ENCODE measurements around the gene CFAP141.

Gene CFAP141

DNA sequence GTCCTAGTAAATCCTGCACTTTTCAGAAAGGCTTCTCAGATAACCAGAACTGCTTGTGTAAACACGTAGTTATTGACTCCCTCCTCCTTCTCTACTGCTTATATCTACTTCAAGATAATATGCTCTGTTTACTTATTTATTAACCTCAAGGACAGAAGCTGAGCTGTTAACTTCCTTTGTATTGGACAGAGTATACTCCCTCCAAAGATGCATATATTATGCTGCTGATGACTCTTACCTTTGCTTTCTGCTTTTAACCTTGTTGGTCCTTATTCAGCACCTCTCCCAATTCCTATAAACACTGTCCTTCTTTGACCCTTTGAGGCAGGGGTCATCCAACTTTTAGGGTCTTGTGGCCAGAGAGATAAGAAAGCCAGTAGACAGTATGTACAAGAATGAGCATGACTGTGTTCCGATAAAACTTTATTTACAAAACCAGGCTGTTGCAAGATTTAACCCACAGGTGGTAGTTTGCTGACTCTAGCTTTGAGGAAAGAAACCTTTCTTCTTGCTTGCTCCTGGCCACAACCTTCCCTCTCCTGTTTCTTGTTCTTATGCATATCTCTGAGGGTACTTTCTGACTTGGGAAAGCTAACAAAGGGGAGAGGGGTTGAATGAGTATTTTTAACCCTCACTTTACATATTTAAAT, 19.2 kb downstream of the CFAP141 start:
- no peak for TF ChIP-seq Cebpa-rat (IDR thresholded peaks at IDR 0.05)

DNA sequence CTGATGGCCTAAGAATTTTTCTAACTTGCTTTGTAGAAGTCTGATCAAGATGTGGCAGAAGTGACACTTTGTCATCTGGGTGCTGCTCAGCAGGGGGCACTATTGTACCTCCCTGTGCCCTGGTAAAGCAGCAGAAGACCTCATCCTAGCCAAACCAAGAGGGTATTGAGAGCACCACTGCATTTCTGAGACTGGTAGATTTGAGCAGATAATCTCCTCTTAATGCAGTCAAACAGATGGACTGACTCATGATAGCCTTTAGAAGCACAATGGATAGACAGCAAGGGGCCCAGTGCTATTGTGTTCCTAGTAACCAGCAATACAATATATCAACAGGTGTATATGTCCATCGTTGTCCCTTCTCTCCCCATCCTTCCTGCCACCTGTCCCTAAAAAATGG, 20.0 kb downstream of the CFAP141 start:
- Histone ChIP-seq H4K20me1 (peaks cover 17% of the 10 kb centered on the region), H3K36me3 (no peaks in the 10 kb centered on the region), H3K4me2 (no peak overlapping the region), H3K4me3 (no peak overlapping the region), H3K4me1 (peaks cover 14% of the 10 kb centered on the region), H3K9me3 (no peaks in the 10 kb centered on the region), H3K9ac (0 out of 2 replicates have a peak overlapping the region, but pooled peaks have one; percentile 5), H3K27me3 (no peaks in the 10 kb centered on the region), H3K27ac (no peak overlapping the region)
- TF ChIP-seq Cebpa-rat (IDR thresholded peaks at IDR 0.05), result no peak

More for the DNA sequence above, 19.2 kb downstream of the CFAP141 start:
- no peaks in the 10 kb centered on the region for H3K27me3 ChIP-seq
- H3K9ac ChIP-seq, result no peak overlapping the region
- H3K36me3 ChIP-seq, result no peaks in the 10 kb centered on the region
- no peaks in the 10 kb centered on the region for H3K9me3 ChIP-seq
- peaks cover 9% of the 10 kb centered on the region for H4K20me1 ChIP-seq
- peaks cover 16% of the 10 kb centered on the region for H3K4me1 ChIP-seq
- H3K4me2 ChIP-seq, result no peak overlapping the region
- H3K27ac ChIP-seq, result no peak overlapping the region
- no peak overlapping the region for H3K4me3 ChIP-seq

DNA sequence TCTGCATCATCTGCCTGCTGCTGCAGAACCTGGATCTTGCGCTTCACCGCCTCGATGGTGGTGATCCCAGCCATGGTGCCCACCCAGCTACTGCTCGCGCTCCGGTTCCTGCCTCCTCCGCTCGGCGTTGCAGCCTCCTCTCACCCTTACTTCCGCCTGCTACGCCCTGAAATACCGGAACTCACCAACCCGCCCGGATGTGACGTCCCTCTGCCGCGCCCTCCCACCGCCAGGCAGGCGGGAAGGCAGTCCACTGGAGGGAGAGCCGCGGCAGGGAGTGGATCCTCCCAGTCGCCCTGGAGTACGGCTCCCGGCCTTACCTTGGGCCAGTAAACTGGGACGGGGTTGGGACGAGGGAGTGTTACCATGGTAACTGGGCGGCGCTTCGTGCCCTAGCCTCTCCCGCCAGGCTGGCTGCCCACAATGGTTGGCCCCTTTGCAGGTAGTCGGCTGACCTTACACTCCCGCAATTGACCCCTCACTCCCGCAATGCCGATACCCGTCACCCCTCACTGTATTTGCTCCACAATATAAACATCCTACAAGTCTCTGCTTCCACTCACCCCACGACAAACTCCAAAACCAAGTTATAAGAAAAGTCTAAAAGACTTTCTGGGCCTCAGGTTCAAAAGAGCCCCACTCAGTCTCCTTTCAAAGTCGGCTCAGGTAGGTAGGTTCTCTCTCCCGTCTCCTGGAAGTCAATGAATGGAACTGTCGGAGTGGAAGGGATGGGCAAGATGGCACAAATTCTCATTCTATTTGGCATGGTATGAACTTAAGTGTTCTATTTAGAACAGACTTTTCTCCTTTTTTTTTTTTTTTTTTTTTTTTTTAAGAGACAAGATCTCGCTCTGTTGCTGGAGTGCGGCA, 22.9 kb downstream of the CFAP141 start:
- H3K36me3 ChIP-seq, result peaks cover 24% of the 10 kb centered on the region
- no peak for TF ChIP-seq Cebpa-rat (IDR thresholded peaks at IDR 0.05)
- peak overlapping the region; percentile 90 for H3K9ac ChIP-seq
- H3K9me3 ChIP-seq, result no peaks in the 10 kb centered on the region
- H3K4me3 ChIP-seq, result peak overlapping the region; percentile 88
- H3K27me3 ChIP-seq, result no peaks in the 10 kb centered on the region
- H3K4me1 ChIP-seq, result peaks cover 43% of the 10 kb centered on the region
- H4K20me1 ChIP-seq, result peaks cover 46% of the 10 kb centered on the region
- peak overlapping the region; percentile 96 for H3K4me2 ChIP-seq
- peak overlapping the region; percentile 88 for H3K27ac ChIP-seq

DNA sequence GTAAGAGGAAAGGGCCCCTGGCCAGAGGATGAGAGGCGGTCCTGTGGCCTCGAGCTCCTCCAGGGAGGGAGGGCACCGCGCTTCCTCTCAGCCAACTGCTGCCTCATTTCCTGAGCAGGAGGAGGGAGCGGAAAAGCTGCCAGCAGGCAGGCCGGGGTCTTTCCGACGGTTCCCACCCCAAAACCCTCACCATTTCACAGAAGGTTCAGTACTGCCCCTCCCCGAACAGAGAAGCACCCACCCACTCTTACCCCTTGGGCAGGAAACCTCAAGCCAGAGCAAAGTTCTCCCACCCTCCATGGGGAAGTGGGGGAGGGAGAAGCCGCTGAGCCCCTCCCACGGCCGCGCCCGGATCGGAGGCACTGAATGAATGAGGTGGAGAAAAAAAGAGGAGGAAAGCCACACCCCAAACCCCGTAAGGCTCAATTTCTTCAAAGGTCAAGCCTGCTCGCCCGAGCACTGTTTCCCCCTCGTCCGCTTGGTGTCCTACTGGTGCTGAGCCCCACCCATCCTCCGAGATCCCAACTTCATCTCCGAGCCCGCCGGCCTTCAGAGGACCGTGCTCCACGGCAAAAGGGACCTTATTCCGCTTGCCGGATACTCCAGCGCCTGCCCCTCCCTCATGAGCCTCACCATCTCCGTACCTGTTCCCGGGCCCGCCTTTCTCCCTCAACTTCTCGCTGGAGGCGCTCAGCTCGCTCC, 23.6 kb downstream of the CFAP141 start:
- H3K27me3 ChIP-seq, result no peaks in the 10 kb centered on the region
- peak overlapping the region; percentile 88 for H3K4me3 ChIP-seq
- TF ChIP-seq Cebpa-rat (IDR thresholded peaks at IDR 0.05), result no peak
- peaks cover 54% of the 10 kb centered on the region for H4K20me1 ChIP-seq
- H3K27ac ChIP-seq, result peak overlapping the region; percentile 88
- peaks cover 31% of the 10 kb centered on the region for H3K36me3 ChIP-seq
- peak overlapping the region; percentile 96 for H3K4me2 ChIP-seq
- H3K4me1 ChIP-seq, result peaks cover 51% of the 10 kb centered on the region
- H3K9ac ChIP-seq, result peak overlapping the region; percentile 90
- no peaks in the 10 kb centered on the region for H3K9me3 ChIP-seq

DNA sequence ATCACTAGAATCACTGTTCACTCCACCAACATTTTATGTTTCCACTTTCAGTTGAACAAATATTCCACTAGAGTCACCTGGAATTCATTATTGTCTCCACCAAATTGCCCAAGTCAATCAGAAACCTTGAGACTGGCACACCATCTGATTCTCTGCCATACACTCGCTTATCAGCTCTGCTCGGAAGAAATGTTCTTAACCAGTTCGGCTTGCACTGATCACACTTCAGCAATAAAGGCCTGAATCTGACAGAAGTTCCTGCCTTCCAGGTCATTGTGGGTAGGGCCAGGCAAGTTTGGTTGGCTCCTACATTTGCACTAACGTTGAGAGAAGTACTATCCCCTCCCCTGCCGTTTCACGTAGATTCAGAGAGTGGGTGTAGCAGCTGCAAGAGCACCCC, 24.2 kb downstream of the CFAP141 start:
- no peak for TF ChIP-seq Cebpa-rat (IDR thresholded peaks at IDR 0.05)
- peaks cover 36% of the 10 kb centered on the region for H3K36me3 ChIP-seq
- H4K20me1 ChIP-seq, result peaks cover 60% of the 10 kb centered on the region
- H3K4me1 ChIP-seq, result peaks cover 56% of the 10 kb centered on the region
- H3K9me3 ChIP-seq, result no peaks in the 10 kb centered on the region
- H3K9ac ChIP-seq, result peak overlapping the region; percentile 90
- no peaks in the 10 kb centered on the region for H3K27me3 ChIP-seq
- H3K27ac ChIP-seq, result peak overlapping the region; percentile 88
- H3K4me2 ChIP-seq, result peak overlapping the region; percentile 96
- H3K4me3 ChIP-seq, result peak overlapping the region; percentile 88

DNA sequence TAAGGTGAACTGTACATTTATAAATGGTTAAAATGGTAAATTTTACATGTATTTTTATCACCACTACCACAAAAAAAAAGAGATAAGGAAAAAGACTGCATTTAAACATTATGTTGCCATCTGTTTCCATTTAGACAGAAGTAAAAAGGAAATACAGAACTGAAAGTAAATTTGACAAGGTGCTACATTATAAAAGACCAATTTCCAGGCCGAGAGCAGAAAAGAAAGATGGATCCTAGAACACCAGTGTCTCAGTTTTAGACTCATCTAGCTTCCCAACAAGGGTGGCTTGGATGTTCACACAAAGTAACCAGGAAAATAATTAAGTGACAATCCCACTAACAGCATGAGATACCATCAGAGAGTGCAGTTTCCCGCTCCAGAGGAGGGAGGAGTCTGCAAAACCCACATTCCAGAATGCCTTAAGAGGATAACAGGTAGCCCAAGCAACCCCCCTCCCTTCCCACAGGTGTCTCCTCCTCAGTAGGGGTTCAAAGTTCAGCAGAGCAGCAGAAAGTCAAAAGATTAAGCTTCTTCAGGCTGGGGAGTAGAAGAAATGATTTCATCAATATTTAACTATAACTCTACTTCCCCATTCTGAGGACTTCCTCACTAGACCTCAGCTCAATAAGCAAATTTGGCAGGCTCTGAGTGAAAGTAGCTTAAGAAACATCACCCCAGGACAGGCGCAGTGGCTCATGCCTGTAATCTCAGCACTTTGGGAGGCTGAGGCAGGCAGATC, 26.0 kb downstream of the CFAP141 start:
- Histone ChIP-seq H3K27me3 (no peaks in the 10 kb centered on the region), H3K27ac (peak overlapping the region; percentile 49), H3K4me3 (peak overlapping the region; percentile 88), H3K9ac (peak overlapping the region; percentile 59), H3K4me2 (peak overlapping the region; percentile 96), H3K4me1 (peaks cover 74% of the 10 kb centered on the region), H3K9me3 (no peaks in the 10 kb centered on the region), H3K36me3 (peaks cover 53% of the 10 kb centered on the region), H4K20me1 (peaks cover 78% of the 10 kb centered on the region)
- no peak for TF ChIP-seq Cebpa-rat (IDR thresholded peaks at IDR 0.05)

DNA sequence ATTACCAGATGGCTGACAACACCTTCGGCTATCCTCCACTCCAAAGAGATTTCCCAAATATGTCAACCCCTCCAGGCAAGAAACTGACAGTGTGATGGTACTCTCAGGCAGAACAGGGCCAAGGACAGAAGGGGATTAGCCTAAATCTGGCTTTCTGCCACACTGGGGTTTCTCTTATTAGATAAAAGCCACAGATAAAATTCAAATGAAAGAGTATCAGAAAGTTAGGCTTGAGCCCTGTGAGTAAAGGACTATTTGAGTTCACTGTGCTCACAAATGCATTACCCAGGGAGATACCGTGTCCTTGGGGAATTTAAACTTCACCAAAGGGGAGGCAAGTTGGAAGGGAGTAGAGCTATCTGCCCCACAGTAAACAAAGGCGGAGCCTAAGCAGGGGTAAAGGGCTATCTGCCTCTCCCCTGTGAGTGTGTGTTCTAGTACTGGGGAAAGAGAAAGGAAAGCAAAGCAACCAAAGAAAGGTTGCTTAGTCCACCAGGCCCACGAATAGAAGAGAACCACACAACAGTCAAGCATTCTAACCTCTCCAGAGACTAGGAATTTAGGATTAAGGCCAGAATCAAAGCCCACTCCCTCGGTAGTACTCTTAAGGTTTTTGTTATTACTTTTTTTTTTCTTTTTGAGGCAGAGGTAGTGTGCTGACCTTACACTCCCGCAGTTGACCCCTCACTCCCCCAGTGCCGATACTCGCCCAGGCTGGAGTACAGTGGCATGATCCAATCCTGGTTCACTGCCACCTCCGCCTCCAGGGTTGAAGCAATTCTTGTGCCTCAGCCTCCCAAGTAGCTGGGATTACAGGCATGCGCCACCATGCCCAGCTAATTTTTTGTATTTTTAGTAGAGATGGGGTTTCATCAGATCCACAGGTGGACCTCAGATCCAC, 27.0 kb downstream of the CFAP141 start:
- no peaks in the 10 kb centered on the region for H3K9me3 ChIP-seq
- H3K27ac ChIP-seq, result peak overlapping the region; percentile 49; the same call in 1 of the 2 replicates
- peak overlapping the region; percentile 96 for H3K4me2 ChIP-seq
- peaks cover 62% of the 10 kb centered on the region for H3K36me3 ChIP-seq
- H3K9ac ChIP-seq, result peak overlapping the region; percentile 53; the same call in 1 of the 2 replicates
- peaks cover 77% of the 10 kb centered on the region for H3K4me1 ChIP-seq
- no peak for TF ChIP-seq Cebpa-rat (IDR thresholded peaks at IDR 0.05)
- no peaks in the 10 kb centered on the region for H3K27me3 ChIP-seq
- peak overlapping the region; percentile 35 for H3K4me3 ChIP-seq
- H4K20me1 ChIP-seq, result peaks cover 88% of the 10 kb centered on the region

DNA sequence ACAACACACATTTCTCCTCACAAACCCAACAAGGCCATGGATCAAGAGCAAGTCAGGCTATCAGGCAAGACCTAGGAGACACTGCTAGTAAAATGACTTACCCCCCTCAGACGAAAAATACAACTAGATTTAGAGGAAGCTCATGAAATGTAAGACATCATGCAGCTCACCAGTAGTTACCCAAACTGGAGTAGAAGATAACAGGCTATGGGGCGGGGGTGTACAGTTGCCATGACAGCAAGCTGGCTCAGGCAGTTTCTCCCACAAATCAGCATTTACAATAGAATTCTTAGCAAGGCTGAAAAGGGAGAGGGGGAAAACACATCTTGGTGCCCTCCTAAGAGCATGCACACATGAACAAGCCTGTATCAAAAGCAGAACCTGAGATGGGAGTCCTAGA, 28.1 kb downstream of the CFAP141 start:
- peaks cover 74% of the 10 kb centered on the region for H3K36me3 ChIP-seq
- H3K4me2 ChIP-seq, result peak overlapping the region; percentile 96
- H3K27ac ChIP-seq, result peak overlapping the region; percentile 16; the same call in 1 of the 2 replicates
- TF ChIP-seq Cebpa-rat (IDR thresholded peaks at IDR 0.05), result no peak
- peaks cover 99% of the 10 kb centered on the region for H4K20me1 ChIP-seq
- peak overlapping the region; percentile 53; the same call in 1 of the 2 replicates for H3K9ac ChIP-seq
- no peaks in the 10 kb centered on the region for H3K27me3 ChIP-seq
- no peak overlapping the region for H3K4me3 ChIP-seq
- H3K9me3 ChIP-seq, result no peaks in the 10 kb centered on the region
- H3K4me1 ChIP-seq, result peaks cover 69% of the 10 kb centered on the region
